Activated CD4-positive, CD25-positive, alpha-beta regulatory T cell (primary cell): Measurements from ENCODE around the gene ANKRD60.
A peak's percentile ranks its signal among the peaks of the same experiment; 100 is the strongest.

Experiments
- DNase-seq, 4 experiments: peaks; one replicate each; lab custom pipeline; 2025; lab: John Stamatoyannopoulos, UW

The ANKRD60 gene, protein sequence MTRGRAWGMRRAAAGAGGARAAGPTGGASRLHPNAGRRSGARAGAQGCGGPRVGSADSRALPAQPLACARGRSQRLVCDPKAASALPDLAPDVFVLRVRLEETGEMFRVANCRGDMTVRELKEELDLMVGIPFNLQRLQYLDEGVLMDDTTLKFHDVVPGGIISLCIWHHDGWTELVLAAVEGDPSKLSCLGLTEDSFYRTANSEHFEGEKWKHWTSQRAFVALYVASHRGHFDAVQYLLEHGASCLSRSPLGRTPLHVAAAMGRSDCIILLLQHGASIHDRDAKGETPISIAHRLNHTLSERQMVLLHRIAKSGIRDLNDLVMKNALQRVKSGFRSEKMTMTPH

DNA sequence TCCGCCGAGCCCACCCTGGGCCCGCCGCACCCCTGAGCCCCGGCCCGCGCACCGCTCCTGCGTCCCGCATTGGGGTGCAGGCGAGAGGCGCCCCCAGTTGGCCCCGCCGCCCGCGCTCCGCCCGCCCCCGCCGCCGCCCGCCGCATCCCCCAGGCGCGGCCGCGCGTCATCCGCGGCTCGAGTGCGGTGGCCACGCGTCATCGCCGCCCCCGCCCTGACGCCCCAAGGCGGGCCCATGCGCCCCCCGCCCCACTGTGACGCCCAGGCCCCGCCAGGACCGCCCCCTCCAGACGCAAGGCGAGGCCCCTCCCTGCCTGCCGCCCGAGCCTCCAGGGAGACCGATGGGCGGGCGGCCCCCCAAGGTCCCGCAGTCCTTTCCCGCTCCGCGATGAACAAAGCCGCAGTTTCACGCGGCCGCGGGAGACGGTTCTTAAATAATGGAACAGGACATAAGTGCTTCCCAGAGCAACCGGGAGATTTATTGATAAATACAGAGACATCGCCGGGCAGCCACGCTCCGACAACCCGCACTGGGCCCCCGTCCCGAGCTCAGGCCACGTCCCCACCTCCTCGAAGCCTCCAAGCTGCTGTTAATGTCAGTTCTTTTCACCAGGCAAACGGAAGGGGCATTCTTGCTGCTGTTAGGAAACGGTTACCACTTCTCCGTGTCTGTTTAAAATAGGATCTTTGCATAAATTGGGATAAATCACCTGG is at the start of gene ANKRD60:
Gene ANKRD60 (minus strand): TSS at position 170 of the 714 bp plus-strand sequence. CDS start 0 bp downstream, at position 170.
- peak in 1 of 4 experiments; percentile 5 for DNase-seq

DNA sequence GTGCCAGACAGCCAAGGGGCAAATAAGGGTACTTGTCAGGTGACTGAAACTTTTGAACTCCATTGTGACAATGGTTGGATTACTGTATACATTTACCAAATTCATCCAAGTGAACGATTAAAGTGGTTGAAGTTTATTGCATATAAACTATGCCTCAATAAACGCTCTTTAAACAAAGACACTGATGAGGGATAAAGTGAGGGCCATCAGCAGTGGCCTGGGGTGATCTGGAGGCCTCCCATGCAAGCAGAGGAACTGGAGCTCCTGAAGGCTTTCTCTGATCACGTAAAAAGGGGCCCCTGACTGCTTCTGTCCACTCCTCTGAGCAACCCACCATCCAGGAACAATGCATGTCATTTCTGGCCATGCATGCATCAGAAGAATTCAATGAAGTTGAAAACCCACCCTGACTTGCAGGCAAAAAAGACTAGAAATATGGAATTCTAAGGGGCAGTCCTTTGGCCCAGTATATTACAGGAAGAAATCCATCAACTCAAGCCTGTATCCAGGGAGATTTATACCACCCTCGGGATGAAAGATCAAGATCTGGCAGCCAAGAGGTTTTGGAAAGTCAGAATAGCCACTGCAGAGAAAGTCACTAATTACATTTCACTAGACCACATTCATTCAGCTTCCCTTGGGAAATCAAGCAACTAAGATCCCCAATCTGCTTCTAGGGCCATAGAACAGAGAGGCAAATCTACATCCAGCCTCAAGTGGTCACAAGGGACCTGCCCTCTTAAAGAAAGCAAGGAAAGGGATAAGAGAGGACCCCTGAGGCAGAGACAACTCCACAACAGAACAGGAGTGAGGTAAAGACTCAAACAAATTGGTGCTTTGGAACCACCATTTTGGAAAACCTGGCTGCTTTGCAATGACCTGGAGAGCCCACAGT is 49.4 kb upstream of the ANKRD60 start:
- DNase-seq, result no peak

- DNase-seq, result no peak
Observed at GRCh38 chr20:58277107-58277506, 48.7 kb upstream of the ANKRD60 start.

DNA sequence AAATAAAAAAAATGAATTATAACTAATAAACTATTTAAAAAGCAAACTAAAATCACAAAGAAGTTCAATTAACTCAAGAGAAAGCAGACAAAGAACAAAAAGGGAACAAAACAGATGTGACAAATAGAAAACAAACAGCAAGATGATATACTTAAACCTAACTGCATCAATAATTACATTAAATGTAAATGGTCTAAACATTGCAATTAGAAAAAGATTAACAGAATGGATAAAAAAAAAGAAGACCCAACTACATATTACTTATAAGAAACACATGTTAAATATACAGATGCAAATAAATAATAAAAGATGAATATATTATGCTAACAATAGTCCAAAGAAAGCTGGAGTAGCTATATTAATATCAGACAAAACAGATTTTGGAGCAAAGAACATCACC is 45.9 kb upstream of the ANKRD60 start:
- DNase-seq, result no peak

DNA sequence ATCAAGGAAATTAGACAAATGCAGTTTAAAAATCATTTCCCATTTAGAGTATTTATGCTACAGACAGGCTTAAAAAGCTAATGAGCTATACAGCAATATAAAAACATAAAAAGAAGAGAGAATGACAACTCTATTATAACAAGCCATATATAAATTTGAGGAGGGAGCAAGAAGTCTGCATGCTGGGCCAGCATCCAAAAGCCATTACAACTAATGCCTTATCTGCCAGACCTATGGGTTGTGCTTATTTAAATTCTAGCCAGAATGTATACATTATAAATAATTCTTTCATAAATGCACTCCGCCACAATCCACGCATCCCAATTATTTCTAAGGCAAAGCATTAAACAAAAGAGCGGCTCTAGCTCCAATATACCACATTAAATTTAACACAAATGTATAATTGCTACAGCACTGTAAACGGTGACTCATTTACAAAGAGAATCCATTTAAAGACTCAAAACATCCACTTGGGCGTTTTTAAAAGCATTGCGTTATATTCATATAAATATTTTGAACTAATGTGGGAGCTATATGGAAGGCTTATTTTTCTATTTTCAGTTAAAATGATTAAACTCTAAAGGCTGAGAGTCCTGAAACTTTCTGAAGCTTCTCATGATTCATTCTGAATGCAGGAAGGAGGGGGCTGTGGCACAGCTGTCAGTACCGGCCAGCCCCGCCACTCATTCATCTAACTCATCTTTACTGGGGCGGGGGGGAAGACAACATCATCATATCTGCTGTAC is 43.3 kb upstream of the ANKRD60 start:
- DNase-seq, result no peak

DNA sequence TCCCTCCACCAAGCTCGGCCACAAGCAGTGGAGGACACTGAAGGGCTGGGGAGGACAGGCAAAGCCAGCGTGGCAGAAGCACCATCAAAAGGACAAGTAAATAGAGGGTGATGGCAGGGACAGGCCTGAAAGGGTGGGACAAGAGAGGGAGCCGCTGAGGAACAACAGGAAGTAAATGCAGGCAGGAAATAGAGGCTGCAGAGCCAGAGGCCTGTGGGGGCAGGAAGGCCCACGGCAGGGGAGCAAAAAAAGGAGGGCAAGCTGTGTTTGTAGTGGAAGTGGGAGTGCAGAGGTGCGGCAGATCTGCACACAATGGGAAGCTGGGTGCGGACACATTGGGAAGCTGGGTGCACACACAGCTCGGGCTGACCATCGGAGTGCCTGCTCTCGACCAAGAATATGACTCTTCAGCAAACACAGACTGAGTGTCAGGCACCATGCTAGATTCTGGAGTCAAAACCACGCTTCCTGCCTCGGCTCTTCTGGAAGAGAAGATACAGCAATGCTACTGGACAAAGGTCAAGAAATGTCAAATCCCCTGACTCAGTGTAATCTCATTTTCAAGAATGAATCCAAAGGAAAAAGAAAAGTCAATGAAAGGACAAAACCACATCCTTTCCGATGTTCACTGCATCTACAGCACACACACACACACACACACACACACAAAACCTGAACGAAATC is 40.6 kb upstream of the ANKRD60 start:
- no peak for DNase-seq

DNA sequence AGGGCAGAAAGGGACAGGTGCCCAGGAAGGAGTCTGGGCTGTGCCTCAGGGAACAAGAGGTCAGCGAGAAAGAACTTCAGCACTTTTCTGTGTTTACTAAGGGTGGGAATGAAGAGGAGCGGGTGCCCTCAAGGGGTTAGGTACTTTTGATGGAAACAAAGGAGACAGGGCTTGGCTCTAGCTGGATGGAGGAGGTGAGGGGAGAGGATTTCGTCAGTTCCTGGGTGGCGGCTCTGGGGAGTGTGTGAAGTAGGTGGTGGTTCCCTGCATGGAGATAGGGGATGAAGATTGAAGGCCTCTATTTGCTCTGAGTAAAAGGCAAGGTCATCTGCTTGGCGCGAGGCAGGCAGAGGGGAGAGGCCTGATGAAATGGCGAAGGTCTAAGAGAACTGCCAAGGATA is 40.0 kb upstream of the ANKRD60 start:
- no peak for DNase-seq

- no peak for DNase-seq
Observed at GRCh38 chr20:58267389-58268215, 39.1 kb upstream of the ANKRD60 start.

DNA sequence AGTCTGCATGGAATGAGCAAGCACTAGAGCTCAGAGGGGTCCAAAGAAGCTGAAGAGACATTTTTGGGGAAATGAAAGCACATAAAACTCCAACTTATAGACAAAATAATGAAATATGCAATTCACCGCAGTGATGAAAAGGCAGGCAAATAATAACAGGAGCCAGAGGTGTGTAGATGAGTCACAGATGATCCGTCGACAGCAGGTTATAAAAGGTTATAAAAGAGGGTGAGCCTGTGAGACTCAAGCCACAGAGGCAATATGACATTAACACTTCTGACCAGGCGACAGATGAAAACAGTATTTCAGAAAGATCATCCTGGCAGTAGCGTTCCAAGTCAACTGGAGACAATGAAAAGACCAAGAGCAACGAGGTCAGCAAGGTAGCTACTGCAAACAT is 35.8 kb upstream of the ANKRD60 start:
- DNase-seq, result no peak

DNA sequence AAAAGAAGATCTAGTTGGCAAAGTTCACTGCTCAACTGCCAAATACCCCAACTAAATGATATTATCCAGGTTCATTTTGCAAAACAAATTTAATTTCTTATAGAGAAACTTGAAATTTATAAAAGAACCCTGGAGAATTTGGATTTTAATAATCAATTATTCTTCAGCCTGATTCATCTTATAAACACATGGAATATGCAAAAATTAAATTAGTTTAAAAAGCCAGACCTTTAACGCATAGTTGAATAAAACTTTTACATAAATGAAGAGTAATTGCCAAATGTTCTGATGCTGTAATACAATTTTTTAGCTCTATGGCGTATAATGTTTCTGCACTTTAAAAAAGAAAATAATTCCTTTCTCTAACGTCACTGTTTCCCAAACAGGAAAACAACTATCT is 33.2 kb upstream of the ANKRD60 start:
- DNase-seq, result no peak

DNA sequence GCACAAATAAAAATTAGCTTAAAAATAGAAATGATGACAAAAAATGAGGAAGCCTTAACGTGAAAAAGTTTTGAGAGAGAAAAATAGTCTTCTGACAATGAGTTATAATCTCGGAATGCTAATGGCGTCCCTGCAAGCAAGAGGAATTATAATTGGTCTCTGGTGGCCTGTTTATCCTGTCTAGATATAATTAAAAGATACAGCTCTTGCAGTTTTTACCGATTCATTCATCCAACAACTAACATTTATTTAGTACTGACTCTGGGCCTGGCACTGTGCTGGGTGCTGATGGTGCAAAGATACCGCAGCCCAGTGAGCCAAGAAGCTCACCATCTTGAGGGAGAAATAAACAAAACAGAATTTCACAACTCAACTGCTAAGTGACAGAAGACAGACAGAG is 31.6 kb upstream of the ANKRD60 start:
- no peak for DNase-seq

- no peak for DNase-seq
Observed at GRCh38 chr20:58256842-58257241, 28.4 kb upstream of the ANKRD60 start.

GRCh38 chr20:58256307-58256706 is 27.9 kb upstream of the ANKRD60 start:
- DNase-seq, result no peak

DNA sequence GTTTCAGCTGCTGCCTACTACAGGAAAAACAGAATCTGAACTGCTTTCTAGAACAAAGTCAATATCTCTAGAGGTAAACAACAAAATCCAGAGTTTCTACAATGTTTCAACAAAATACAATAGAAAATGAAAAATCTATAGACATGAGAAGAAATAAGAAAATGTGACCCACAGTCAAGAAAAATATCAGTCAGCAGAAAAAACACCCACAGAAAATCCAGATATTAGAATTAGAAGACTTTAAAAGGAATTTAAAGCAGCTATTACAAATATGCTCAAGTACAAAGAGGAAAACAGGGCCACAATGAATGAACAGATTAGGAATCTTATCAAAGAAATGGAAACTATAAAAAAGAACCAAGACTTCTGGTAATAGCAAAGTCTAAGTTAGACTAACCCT is 26.4 kb upstream of the ANKRD60 start:
- DNase-seq, result no peak

GRCh38 chr20:58251979-58252591 is 23.6 kb upstream of the ANKRD60 start:
- no peak for DNase-seq

DNA sequence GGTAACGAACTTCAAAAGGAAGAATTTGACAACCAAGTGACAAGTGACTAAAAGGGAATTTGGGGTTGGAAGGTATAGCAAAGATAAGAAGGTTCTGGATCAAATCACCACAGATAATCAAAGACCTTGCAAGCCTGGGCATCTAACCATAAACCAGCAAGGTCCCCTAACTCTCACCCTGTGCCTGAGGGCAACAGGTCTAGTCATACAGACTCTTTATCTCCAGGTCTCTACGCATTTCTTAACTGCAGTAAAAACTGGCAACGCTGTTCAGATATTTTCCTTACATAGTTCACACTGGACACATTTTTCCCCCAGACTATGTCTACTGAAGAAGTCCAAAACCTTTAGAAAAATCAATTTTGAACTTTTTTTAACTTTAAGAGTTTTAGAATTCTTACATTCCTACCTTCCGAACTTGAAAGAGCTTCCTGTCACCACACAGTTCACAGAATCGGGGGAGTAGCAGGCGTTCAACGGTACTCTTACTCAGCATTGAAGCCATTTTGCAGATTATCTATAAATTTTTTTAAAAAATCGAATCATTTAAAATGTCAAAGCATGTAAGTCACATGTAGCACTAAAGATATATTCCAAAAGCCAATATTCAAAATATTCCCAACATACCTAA is 23.0 kb upstream of the ANKRD60 start:
- no peak for DNase-seq

DNA sequence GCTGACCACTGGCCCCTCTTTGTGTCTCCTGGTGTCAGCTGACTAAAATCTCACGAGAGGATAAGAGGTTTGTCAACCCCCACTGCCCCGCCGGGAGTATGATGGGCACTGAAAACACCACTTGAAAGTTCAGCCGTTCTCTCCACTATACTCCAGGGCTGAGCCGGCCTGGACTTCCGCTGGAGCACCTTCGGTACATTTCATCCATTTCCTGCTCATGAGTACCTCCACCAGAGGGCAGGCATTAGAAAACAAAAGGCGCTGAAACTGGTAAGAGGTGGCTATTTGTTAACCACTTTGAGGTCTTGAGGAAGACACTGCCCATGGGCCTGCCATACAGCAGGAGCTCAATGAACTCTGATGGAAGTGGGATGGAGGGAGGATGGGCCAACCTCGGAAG is 17.9 kb upstream of the ANKRD60 start:
- DNase-seq, result no peak

DNA sequence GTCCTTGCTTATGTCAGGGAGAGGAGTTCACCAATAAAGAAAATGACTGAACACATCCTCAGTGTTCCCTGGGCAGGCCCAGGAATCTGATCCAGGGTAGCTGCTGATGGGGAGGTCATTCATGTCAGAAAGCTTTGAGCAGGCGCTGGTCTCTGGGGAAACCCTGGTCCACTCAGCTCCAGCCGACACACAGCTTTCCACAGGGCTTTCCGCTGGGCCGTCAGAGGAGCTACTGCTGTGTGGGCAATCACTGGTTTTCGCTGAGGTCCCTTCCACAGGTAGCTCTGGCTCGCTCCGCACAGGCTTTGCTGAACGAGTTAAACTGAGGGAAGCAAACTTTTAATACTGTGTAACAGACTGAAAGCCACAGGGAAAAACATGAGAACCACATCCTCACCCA is 17.5 kb upstream of the ANKRD60 start:
- no peak for DNase-seq

GRCh38 chr20:58245181-58245891 is 16.9 kb upstream of the ANKRD60 start:
- no peak for DNase-seq
